SK-N-SH treated with all-trans-retinoic acid at 6 μM for 48 hours (cell line): ENCODE data around the gene HPN.
A peak's percentile ranks its signal among the peaks of the same experiment; 100 is the strongest.

ENCODE experiments used
- ATAC-seq: fragments of 200-7000 bp; cut with Tn5 transposase; 3 replicates; pipeline ENCODE4 v1.9.1; 2020; ENCODE audit warnings: mild to moderate bottlenecking, moderate library complexity
- ARNTL ChIP-seq: fragments of 450-650 bp; formaldehyde crosslinking; IDR thresholded peaks from 2 replicates; pipeline ENCODE4 v1.5.0; 2020; ENCODE audit warnings: low read depth, mild to moderate bottlenecking, moderate library complexity, borderline replicate concordance
- BACH2 ChIP-seq: fragments of 250-450 bp; sonication (Bioruptor Pico); IDR thresholded peaks from 2 replicates; pipeline ENCODE4 v1.9.0; 2021; ENCODE audit warnings: mild to moderate bottlenecking, borderline replicate concordance
- CREB5 ChIP-seq: fragments of 250-450 bp; sonication (Bioruptor Pico); IDR thresholded peaks from 2 replicates; pipeline ENCODE4 v1.5.1; 2020; ENCODE audit warnings: low read depth, mild to moderate bottlenecking, moderate library complexity
- CSDC2 ChIP-seq: fragments of 250-450 bp; sonication (Bioruptor Pico); IDR thresholded peaks from 2 replicates; pipeline ENCODE4 v1.5.0; 2020; ENCODE audit warnings: mild to moderate bottlenecking, moderate library complexity
- CSRNP3 ChIP-seq: fragments of 250-450 bp; sonication (Bioruptor Pico); IDR thresholded peaks from 2 replicates; pipeline ENCODE4 v1.5.1; 2021; ENCODE audit warnings: mild to moderate bottlenecking, moderate library complexity
- ESRRG ChIP-seq: fragments of 250-450 bp; sonication (Bioruptor Pico); IDR thresholded peaks from 2 replicates; pipeline ENCODE4 v1.6.1; 2021; ENCODE audit warnings: mild to moderate bottlenecking
- GLIS3 ChIP-seq: fragments of 250-450 bp; sonication (Bioruptor Pico); IDR thresholded peaks from 2 replicates; pipeline ENCODE4 v1.5.0; 2020; ENCODE audit warnings: mild to moderate bottlenecking, moderate library complexity
- ISL1 ChIP-seq: fragments of 250-450 bp; sonication (Bioruptor Pico); IDR thresholded peaks from 2 replicates; pipeline ENCODE4 v2.1.2; 2022; ENCODE audit warnings: mild to moderate bottlenecking, moderate library complexity
- PATZ1 ChIP-seq: fragments of 250-450 bp; sonication (Bioruptor Pico); IDR thresholded peaks from 2 replicates; pipeline ENCODE4 v1.8.0; 2020; ENCODE audit warnings: mild to moderate bottlenecking, moderate library complexity, borderline replicate concordance
- POU6F1 ChIP-seq: fragments of 250-450 bp; sonication (Bioruptor Pico); IDR thresholded peaks from 2 replicates; pipeline ENCODE4 v1.8.0; 2021; ENCODE audit warnings: low read depth, mild to moderate bottlenecking, moderate library complexity, borderline replicate concordance
- PPARA ChIP-seq: fragments of 250-450 bp; sonication (Bioruptor Pico); IDR thresholded peaks from 2 replicates; pipeline ENCODE4 v1.5.0; 2020; ENCODE audit warnings: mild to moderate bottlenecking, borderline replicate concordance
- RARB ChIP-seq: fragments of 250-450 bp; sonication (Bioruptor Pico); IDR thresholded peaks from 2 replicates; pipeline ENCODE4 v1.8.0; 2021; ENCODE audit warnings: mild to moderate bottlenecking, moderate library complexity
- SNAI2 ChIP-seq: fragments of 250-450 bp; sonication (Bioruptor Pico); IDR thresholded peaks from 2 replicates; pipeline ENCODE4 v1.5.0; 2020; ENCODE audit warnings: mild to moderate bottlenecking, moderate library complexity
- TCF4 ChIP-seq: fragments of 250-450 bp; sonication (Bioruptor Pico); IDR thresholded peaks from 2 replicates; pipeline ENCODE4 v1.8.0; 2021; ENCODE audit warnings: mild to moderate bottlenecking, moderate library complexity, borderline replicate concordance
- TSHZ2 ChIP-seq: fragments of 250-450 bp; sonication (Bioruptor Pico); IDR thresholded peaks from 2 replicates; pipeline ENCODE4 v1.5.0; 2020; ENCODE audit warnings: mild to moderate bottlenecking, moderate library complexity
- ZC3H10 ChIP-seq: fragments of 250-450 bp; sonication (Bioruptor Pico); IDR thresholded peaks from 2 replicates; pipeline ENCODE4 v1.5.1; 2021; ENCODE audit warnings: mild to moderate bottlenecking, moderate library complexity
- ZFP3 ChIP-seq: fragments of 250-450 bp; sonication (Bioruptor Pico); IDR thresholded peaks from 2 replicates; pipeline ENCODE4 v1.5.0; 2020; ENCODE audit warnings: mild to moderate bottlenecking, moderate library complexity
- ZFP30 ChIP-seq: fragments of 450-650 bp; formaldehyde crosslinking; IDR thresholded peaks from 2 replicates; pipeline ENCODE4 v1.5.0; 2022; ENCODE audit warnings: mild to moderate bottlenecking, moderate library complexity
- ZNF565 ChIP-seq: fragments of 450-650 bp; formaldehyde crosslinking; conservative IDR thresholded peaks from 2 replicates; pipeline ENCODE4 v1.5.0; 2020; ENCODE audit warnings: low read depth, mild to moderate bottlenecking, moderate library complexity
- ZNF70 ChIP-seq: fragments of 450-650 bp; formaldehyde crosslinking; IDR thresholded peaks from 2 replicates; pipeline ENCODE4 v1.5.0; 2020; ENCODE audit warnings: mild to moderate bottlenecking, moderate library complexity

Gene HPN

GRCh38 chr19:35088131-35088913 is 46.8 kb downstream of the HPN start:
- ATAC-seq, result peak; percentile 97
- TF ChIP-seq TCF4 (CRISPR knock-in tag), result no peak
- no peak for TF ChIP-seq ZFP30 (CRISPR knock-in tag)
- no peak for TF ChIP-seq BACH2 (CRISPR knock-in tag)
- TF ChIP-seq SNAI2 (CRISPR knock-in tag), result no peak
- no peak for TF ChIP-seq RARB (CRISPR knock-in tag)
- no peak for TF ChIP-seq ZNF70
- no peak for TF ChIP-seq CSDC2 (CRISPR knock-in tag)
- TF ChIP-seq POU6F1 (CRISPR knock-in tag), result no peak
- no peak for TF ChIP-seq PATZ1 (CRISPR knock-in tag)
- TF ChIP-seq ZC3H10 (CRISPR knock-in tag), result no peak
- no peak for TF ChIP-seq ISL1 (CRISPR knock-in tag)
- TF ChIP-seq ESRRG, result no peak
- no peak for TF ChIP-seq ZFP3
- no peak for TF ChIP-seq PPARA (CRISPR knock-in tag)
- no peak for TF ChIP-seq TSHZ2 (CRISPR knock-in tag)
- TF ChIP-seq GLIS3 (CRISPR knock-in tag), result no peak

- ATAC-seq, result no peak
- no peak for TF ChIP-seq CSDC2 (CRISPR knock-in tag)
- TF ChIP-seq ESRRG, result no peak
- TF ChIP-seq SNAI2 (CRISPR knock-in tag), result no peak
- no peak for TF ChIP-seq ZNF565
- no peak for TF ChIP-seq ARNTL
- TF ChIP-seq PPARA (CRISPR knock-in tag), result no peak
- no peak for TF ChIP-seq ZC3H10 (CRISPR knock-in tag)
- TF ChIP-seq ISL1 (CRISPR knock-in tag), result no peak
- no peak for TF ChIP-seq TCF4 (CRISPR knock-in tag)
- no peak for TF ChIP-seq CSRNP3 (CRISPR knock-in tag)
- no peak for TF ChIP-seq TSHZ2 (CRISPR knock-in tag)
- TF ChIP-seq ZFP3, result no peak
- no peak for TF ChIP-seq GLIS3 (CRISPR knock-in tag)
- TF ChIP-seq CREB5 (CRISPR knock-in tag), result no peak
- TF ChIP-seq, all 23 proteins: peak for 0
Observed at GRCh38 chr19:35089554-35089953, 48.0 kb downstream of the HPN start.
